HCT116 (cell line): ENCODE results near the gene SEMA3E. TPM values are rescaled to one million over a fixed set of nuclear protein-coding genes. Genes with fewer than 3 reads are reported as not detected.

Source experiments
- ATAC-seq: fragments of 200-7000 bp; cut with Tn5 transposase; 2 replicates; pipeline ENCODE4 v1.9.1; 2020; ENCODE audit warnings: mild to moderate bottlenecking, moderate library complexity
- BruUV-seq: library from RNA; stranded (reverse); fragments of 400-500 nt; replicated peaks from 2 replicates; lab custom pipeline; 2021; lab: Mats Ljungman, UMichigan
- CTCF ChIA-PET: fragments of 300-600 bp; sonication (Branson Sonifier 250); formaldehyde crosslinking; loops from one replicate; lab custom pipeline; 2021; ENCODE audit warnings: antibody characterized with exemption; lab: Charles Lee
- POLR2A ChIA-PET: fragments of 300-600, 350-600 bp; sonication (Branson Sonifier 250); formaldehyde crosslinking; loops from one replicate; lab custom pipeline; 2021; ENCODE audit warnings: antibody characterized with exemption; lab: Charles Lee
- RAD21 ChIA-PET, 2 experiments: fragments of 300-600 bp; sonication (Branson Sonifier 250); formaldehyde crosslinking; loops; one replicate each; lab custom pipeline; 2023; ENCODE audit warnings: low total read pairs in 2 of 2; ENCODE audit not compliant: uncharacterized antibody in 2 of 2, unreplicated experiment in 2 of 2, low non-redundant PET in 1 of 2; lab: Charles Lee
- DNase-seq: peaks from one replicate; pipeline ENCODE4 v3.0.0-alpha.2; 2010; ENCODE audit warnings: low read depth, low spot score
- H2AFZ ChIP-seq: fragments of 200-600 bp; shearing (Covaris generic), sonication (generic); 2 replicates; pipeline ENCODE4 v1.6.1; 2017; ENCODE audit warnings: low read depth, mixed run types, mixed read lengths, antibody characterized with exemption, low read length; ENCODE audit not compliant: poor library complexity, severe bottlenecking
- H3K27ac ChIP-seq: 2 replicates; pipeline ENCODE4 v1.5.1; 2012; ENCODE audit warnings: low read depth, low read length
- H3K27me3 ChIP-seq: fragments of 200-600 bp; sonication (generic); 2 replicates; pipeline ENCODE4 v1.6.1; 2016; ENCODE audit warnings: mixed run types, low read length, mixed read lengths; ENCODE audit not compliant: insufficient read depth
- H3K36me3 ChIP-seq, 2 experiments: fragments of 200-500 bp in 1 of 2; fragments of 200-600 bp in 1 of 2; sonication (Bioruptor generic) in 1 of 2; sonication (generic) in 1 of 2; 2 replicates each; pipeline versions ENCODE4 v1.5.1 to v1.6.1; 2014 to 2016; ENCODE audit warnings: low read length in 2 of 2, inconsistent platforms in 1 of 2, mixed read lengths in 1 of 2, mixed run types in 1 of 2; ENCODE audit not compliant: insufficient read depth in 2 of 2, control insufficient read depth in 1 of 2
- H3K4me1 ChIP-seq, 2 experiments: fragments of 200-600 bp in 1 of 2; sonication (generic) in 1 of 2; 2 replicates each; pipeline versions ENCODE4 v1.5.1 to v1.6.1; 2012 to 2017; ENCODE audit warnings: low read length in 2 of 2, inconsistent platforms in 1 of 2, mild to moderate bottlenecking in 1 of 2, mixed read lengths in 1 of 2, mixed run types in 1 of 2, moderate library complexity in 1 of 2; ENCODE audit not compliant: insufficient read depth in 2 of 2, control insufficient read depth in 1 of 2
- H3K4me2 ChIP-seq: fragments of 200-600 bp; sonication (generic); 2 replicates; pipeline ENCODE4 v1.6.1; 2017; ENCODE audit warnings: mixed run types, low read length, mixed read lengths
- H3K4me3 ChIP-seq, 2 experiments: fragments of 200-600 bp in 1 of 2; sonication (generic) in 1 of 2; replicated peaks in 1 of 2; 2 replicates each; pipeline ENCODE4 v1.5.1; 2011 to 2016; ENCODE audit warnings: low read length in 2 of 2, control low read depth in 1 of 2, low read depth in 1 of 2, mild to moderate bottlenecking in 1 of 2, mixed read lengths in 1 of 2, mixed run types in 1 of 2
- H3K79me2 ChIP-seq: fragments of 200-600 bp; sonication (generic); 2 replicates; pipeline ENCODE4 v1.6.1; 2017; ENCODE audit warnings: mild to moderate bottlenecking, mixed run types, low read length, moderate library complexity, mixed read lengths; ENCODE audit not compliant: insufficient read depth
- H3K9ac ChIP-seq: fragments of 200-600 bp; sonication (generic); 2 replicates; pipeline ENCODE4 v1.6.1; 2016; ENCODE audit warnings: low read length, mixed read lengths
- H3K9me2 ChIP-seq: fragments of 200-600 bp; sonication (generic), shearing (Covaris generic); 2 replicates; pipeline ENCODE4 v1.6.1; 2017; ENCODE audit warnings: mixed run types, mild to moderate bottlenecking, moderate library complexity; ENCODE audit not compliant: insufficient read depth
- H3K9me3 ChIP-seq, 2 experiments: fragments of 200-500 bp in 1 of 2; fragments of 200-600 bp in 1 of 2; sonication (Bioruptor generic) in 1 of 2; sonication (generic) in 1 of 2; 2 replicates each; pipeline ENCODE4 v1.6.1; 2014 to 2017; ENCODE audit warnings: low read length in 2 of 2, mixed read lengths in 2 of 2, inconsistent platforms in 1 of 2, low read depth in 1 of 2, mild to moderate bottlenecking in 1 of 2, mixed run types in 1 of 2, moderate library complexity in 1 of 2; ENCODE audit not compliant: control insufficient read depth in 1 of 2, insufficient read depth in 1 of 2
- H4K20me1 ChIP-seq: fragments of 200-600 bp; sonication (generic), shearing (Covaris generic); 2 replicates; pipeline ENCODE4 v1.6.1; 2017; ENCODE audit warnings: mixed run types, mild to moderate bottlenecking, moderate library complexity; ENCODE audit not compliant: insufficient read depth
- CBX3 ChIP-seq: IDR thresholded peaks from 2 replicates; pipeline ENCODE4 v1.6.1; 2012; ENCODE audit warnings: low read depth
- CEBPB ChIP-seq: IDR thresholded peaks from 2 replicates; pipeline ENCODE4 v1.6.1; 2012; ENCODE audit warnings: low read depth
- EZH2phosphoT487 ChIP-seq: fragments of 200-600 bp; IDR thresholded peaks from 2 replicates; pipeline ENCODE4 v1.6.1; 2018; ENCODE audit warnings: antibody characterized with exemption, borderline replicate concordance
- FOSL1 ChIP-seq: IDR thresholded peaks from 2 replicates; pipeline ENCODE4 v1.6.1; 2012; ENCODE audit warnings: low read depth
- JUND ChIP-seq: IDR thresholded peaks from 2 replicates; pipeline ENCODE4 v1.6.1; 2012
- POLR2A ChIP-seq: IDR thresholded peaks from 2 replicates; pipeline ENCODE4 v1.7.0; 2011; ENCODE audit warnings: borderline replicate concordance; ENCODE audit not compliant: insufficient read depth, insufficient read length; ENCODE audit errors: extremely low read depth
- POLR2AphosphoS5 ChIP-seq: IDR thresholded peaks from 2 replicates; pipeline ENCODE4 v1.6.1; 2011; ENCODE audit warnings: mild to moderate bottlenecking, low read depth, low read length, moderate library complexity
- RAD21 ChIP-seq: IDR thresholded peaks from 2 replicates; pipeline ENCODE4 v1.6.1; 2012; ENCODE audit warnings: low read depth, mild to moderate bottlenecking
- SIN3A ChIP-seq: IDR thresholded peaks from 2 replicates; pipeline ENCODE4 v1.6.1; 2012; ENCODE audit warnings: low read depth
- SP1 ChIP-seq: IDR thresholded peaks from 2 replicates; pipeline ENCODE4 v1.6.1; 2012; ENCODE audit warnings: low read depth
- SRF ChIP-seq: IDR thresholded peaks from 2 replicates; pipeline ENCODE4 v1.6.1; 2012; ENCODE audit warnings: low read depth
- ZFX ChIP-seq: fragments of 450-650 bp; IDR thresholded peaks from 2 replicates; pipeline ENCODE4 v1.6.1; 2017
- intact Hi-C: fragments of 100-400 bp; cut with micrococcal nuclease; formaldehyde crosslinking; loops from 2 replicates; pipeline ENCODE4 v1.10.0; 2022
- total RNA-seq: library from RNA; stranded (reverse); gene quantifications from one replicate; pipeline ENCODE4 v1.2.1, GENCODE V29; 2021; ENCODE audit not compliant: unreplicated experiment
- TF ChIP-seq, protein P1 (sequence below): IDR thresholded peaks from 2 replicates; pipeline ENCODE4 v1.6.1; 2011; ENCODE audit warnings: mild to moderate bottlenecking, low read length, moderate library complexity; ENCODE audit not compliant: insufficient replicate concordance; ENCODE audit errors: extremely low read depth
- TF ChIP-seq, protein P2 (sequence below): IDR thresholded peaks from 2 replicates; pipeline ENCODE4 v1.6.1; 2012

The SEMA3E gene
- total RNA-seq, 1 experiment from 2014 or later = 1.6 TPM

DNA sequence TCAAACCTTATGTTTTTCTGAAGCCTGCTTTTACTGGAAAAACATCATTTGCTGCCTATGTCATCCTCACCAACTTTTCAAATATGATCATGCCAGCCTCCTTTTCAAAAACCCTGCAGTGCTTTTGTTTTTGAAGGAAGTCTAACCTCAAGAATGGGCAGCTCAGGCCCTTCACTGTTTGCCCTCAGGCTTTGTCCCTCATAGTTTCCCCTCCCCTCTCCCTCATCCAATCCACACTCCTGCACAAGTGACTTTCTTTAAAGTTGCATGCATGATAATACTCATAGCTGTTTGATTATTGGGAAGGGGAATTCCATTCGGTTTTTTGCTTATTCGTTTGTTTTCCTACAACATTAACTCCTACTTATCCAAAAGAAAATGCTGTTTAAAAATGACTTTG is 219.4 kb downstream of the SEMA3E start:
- ChIA-PET RAD21 (no interaction called here), CTCF (no interaction called here), POLR2A (no interaction called here)
- no peak overlapping the region for H3K4me3 ChIP-seq
- H3K9me3 ChIP-seq = no peaks in the 10 kb centered on the region
- no peak for TF ChIP-seq POLR2AphosphoS5
- no peak for TF ChIP-seq EZH2phosphoT487
- TF ChIP-seq SIN3A = no peak
- no peak for TF ChIP-seq RAD21
- TF ChIP-seq, protein P1, sequence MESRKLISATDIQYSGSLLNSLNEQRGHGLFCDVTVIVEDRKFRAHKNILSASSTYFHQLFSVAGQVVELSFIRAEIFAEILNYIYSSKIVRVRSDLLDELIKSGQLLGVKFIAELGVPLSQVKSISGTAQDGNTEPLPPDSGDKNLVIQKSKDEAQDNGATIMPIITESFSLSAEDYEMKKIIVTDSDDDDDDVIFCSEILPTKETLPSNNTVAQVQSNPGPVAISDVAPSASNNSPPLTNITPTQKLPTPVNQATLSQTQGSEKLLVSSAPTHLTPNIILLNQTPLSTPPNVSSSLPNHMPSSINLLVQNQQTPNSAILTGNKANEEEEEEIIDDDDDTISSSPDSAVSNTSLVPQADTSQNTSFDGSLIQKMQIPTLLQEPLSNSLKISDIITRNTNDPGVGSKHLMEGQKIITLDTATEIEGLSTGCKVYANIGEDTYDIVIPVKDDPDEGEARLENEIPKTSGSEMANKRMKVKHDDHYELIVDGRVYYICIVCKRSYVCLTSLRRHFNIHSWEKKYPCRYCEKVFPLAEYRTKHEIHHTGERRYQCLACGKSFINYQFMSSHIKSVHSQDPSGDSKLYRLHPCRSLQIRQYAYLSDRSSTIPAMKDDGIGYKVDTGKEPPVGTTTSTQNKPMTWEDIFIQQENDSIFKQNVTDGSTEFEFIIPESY = no peak
- no peak for TF ChIP-seq CEBPB
- no peak for TF ChIP-seq POLR2A
- BruUV-seq = no TSS peak
- H3K4me2 ChIP-seq = no peak overlapping the region
- peaks cover 3 to 7% of the 10 kb centered on the region in 2 experiments; a peak in 2 of 4 replicates for H3K4me1 ChIP-seq
- no peak overlapping the region for H3K27ac ChIP-seq
- no peaks in the 10 kb centered on the region for H3K79me2 ChIP-seq
- H2AFZ ChIP-seq = no peak overlapping the region
- no peaks in the 10 kb centered on the region for H3K27me3 ChIP-seq
- H3K36me3 ChIP-seq = no peaks in the 10 kb centered on the region
- DNase-seq = no peak
- H3K9me2 ChIP-seq = no peaks in the 10 kb centered on the region
- no peak for ATAC-seq
- H3K9ac ChIP-seq = no peak overlapping the region
- no peaks in the 10 kb centered on the region for H4K20me1 ChIP-seq
- intact Hi-C loops = no loop called here

DNA sequence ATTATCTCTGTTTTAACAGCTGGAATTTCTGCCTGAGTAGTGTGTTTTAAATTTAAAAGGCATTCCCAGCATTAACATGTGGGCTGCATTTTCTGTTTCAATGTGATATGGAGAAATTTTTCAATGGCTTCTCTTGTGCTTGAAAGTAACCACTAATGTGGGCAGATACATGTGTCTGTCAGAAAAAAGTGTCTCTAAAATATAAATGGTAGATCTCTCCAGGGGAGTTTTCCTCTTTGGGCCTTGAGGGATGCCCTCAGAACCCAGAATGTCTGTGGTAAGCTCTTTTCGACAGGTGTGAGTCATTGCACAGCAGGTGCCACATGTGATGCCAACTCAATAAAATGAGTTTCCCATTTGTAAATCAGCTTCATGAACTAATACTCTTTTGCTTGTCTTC is 221.1 kb downstream of the SEMA3E start:
- Histone ChIP-seq H3K9ac (no peak overlapping the region), H4K20me1 (no peaks in the 10 kb centered on the region), H3K9me2 (no peaks in the 10 kb centered on the region), H3K4me2 (peak overlapping the region; percentile 4; the same call in 1 of the 2 replicates), H3K79me2 (no peaks in the 10 kb centered on the region), H2AFZ (no peak overlapping the region), H3K9me3 (no peaks in the 10 kb centered on the region), H3K4me3 (no peak overlapping the region), H3K27ac (no peak overlapping the region), H3K4me1 (peaks cover 3 to 7% of the 10 kb centered on the region in 2 experiments; a peak in 2 of 4 replicates), H3K36me3 (no peaks in the 10 kb centered on the region), H3K27me3 (no peaks in the 10 kb centered on the region)
- BruUV-seq = no TSS peak
- DNase-seq (peak; percentile 12), ATAC-seq (no peak)
- RAD21 ChIA-PET = no interaction called here
- CTCF ChIA-PET = no interaction called here
- peak; percentile 46 for TF ChIP-seq CBX3
- TF ChIP-seq ZFX = no peak
- TF ChIP-seq, protein P2, sequence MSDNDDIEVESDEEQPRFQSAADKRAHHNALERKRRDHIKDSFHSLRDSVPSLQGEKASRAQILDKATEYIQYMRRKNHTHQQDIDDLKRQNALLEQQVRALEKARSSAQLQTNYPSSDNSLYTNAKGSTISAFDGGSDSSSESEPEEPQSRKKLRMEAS = 0 out of 2 replicates have a peak, but pooled peaks have one; percentile 27
- peak; percentile 63 for TF ChIP-seq FOSL1
- 0 out of 2 replicates have a peak, but pooled peaks have one; percentile 18 for TF ChIP-seq SP1
- TF ChIP-seq SRF = no peak
- TF ChIP-seq JUND = peak; percentile 57
- intact Hi-C loops = no loop called here
- POLR2A ChIA-PET = no interaction called here
